Kidney capillary endothelial cell (primary cell): ENCODE results near the gene USP21.

Experiments
- DNase-seq: peaks from one replicate; pipeline ENCODE4 v3.0.0-alpha.2; 2018; ENCODE audit warnings: low spot score

Gene USP21

GRCh38 chr1:161172349-161172748 lies 13.0 kb downstream of the USP21 start:
- DNase-seq: no peak

- DNase-seq: no peak
These were observed 13.6 kb downstream of the USP21 start for GRCh38 chr1:161172776-161173376.

GRCh38 chr1:161173711-161174110 lies 14.4 kb downstream of the USP21 start:
- no peak for DNase-seq

GRCh38 chr1:161174911-161175310 lies 15.6 kb downstream of the USP21 start:
- no peak for DNase-seq

GRCh38 chr1:161175771-161176453 lies 16.6 kb downstream of the USP21 start:
- no peak for DNase-seq

- no peak for DNase-seq
These were observed 17.3 kb downstream of the USP21 start for GRCh38 chr1:161176468-161177111.

- no peak for DNase-seq
These were observed 18.0 kb downstream of the USP21 start, which contains the start of gene B4GALT3 for GRCh38 chr1:161177112-161177935. B4GALT3 (minus strand) TSS chr1:161177507; CDS start chr1:161176060, 1,447 bp downstream.

- no peak for DNase-seq
These were observed 18.6 kb downstream of the USP21 start for GRCh38 chr1:161177936-161178244.

GRCh38 chr1:161179698-161180097 lies 20.4 kb downstream of the USP21 start:
- DNase-seq: no peak

GRCh38 chr1:161180639-161181038 lies 21.3 kb downstream of the USP21 start:
- no peak for DNase-seq

- no peak for DNase-seq
These were observed 22.9 kb downstream of the USP21 start for GRCh38 chr1:161182214-161182613.

GRCh38 chr1:161185282-161185682 lies 26.0 kb downstream of the USP21 start:
- peak; percentile 92 for DNase-seq

GRCh38 chr1:161185732-161186311 lies 26.5 kb downstream of the USP21 start:
- DNase-seq: no peak

- DNase-seq: no peak
These were observed 28.0 kb downstream of the USP21 start for GRCh38 chr1:161187311-161187710.

- no peak for DNase-seq
These were observed 29.1 kb downstream of the USP21 start for GRCh38 chr1:161188381-161188780.

GRCh38 chr1:161189036-161189435 lies 29.7 kb downstream of the USP21 start:
- no peak for DNase-seq

- DNase-seq: no peak
These were observed 31.7 kb downstream of the USP21 start for GRCh38 chr1:161190962-161191521.

GRCh38 chr1:161191971-161192370 lies 32.7 kb downstream of the USP21 start:
- no peak for DNase-seq

GRCh38 chr1:161192476-161193465 lies 33.5 kb downstream of the USP21 start:
- peak; percentile 73 for DNase-seq

GRCh38 chr1:161193561-161194235 lies 34.4 kb downstream of the USP21 start:
- DNase-seq: no peak
